GDM1 (cell line): ENCODE measurements around the gene PNLIP.

Source experiments
- DNase-seq: peaks from one replicate; lab custom pipeline; 2025; lab: John Stamatoyannopoulos, UW

Gene PNLIP

GRCh38 chr10:116574797-116575196 is 29.1 kb downstream of the PNLIP start:
- DNase-seq, result no peak

GRCh38 chr10:116587878-116588591 is 42.3 kb downstream of the PNLIP start:
- DNase-seq, result no peak

GRCh38 chr10:116588995-116589394 is 43.3 kb downstream of the PNLIP start:
- DNase-seq, result no peak

GRCh38 chr10:116589926-116590325 is 44.2 kb downstream of the PNLIP start:
- no peak for DNase-seq

GRCh38 chr10:116590590-116591444 is 45.1 kb downstream of the PNLIP start, which contains the start of gene PNLIPRP1:
Gene PNLIPRP1, plus strand, starts transcription at chr10:116590959. Its CDS starts 171 bp downstream, at chr10:116591130.
- no peak for DNase-seq

- DNase-seq, result no peak
Observed at GRCh38 chr10:116593139-116593740, 47.5 kb downstream of the PNLIP start.

GRCh38 chr10:116594525-116595035 is 48.8 kb downstream of the PNLIP start:
- no peak for DNase-seq

- no peak for DNase-seq
Observed at GRCh38 chr10:116596062-116596461, 50.3 kb downstream of the PNLIP start.

GRCh38 chr10:116597543-116597942 is 51.8 kb downstream of the PNLIP start:
- no peak for DNase-seq

- no peak for DNase-seq
Observed at GRCh38 chr10:116598329-116598728, 52.6 kb downstream of the PNLIP start.

GRCh38 chr10:116599991-116600390 is 54.3 kb downstream of the PNLIP start:
- no peak for DNase-seq

GRCh38 chr10:116602648-116603400 is 57.1 kb downstream of the PNLIP start:
- no peak for DNase-seq

GRCh38 chr10:116606061-116606483 is 60.3 kb downstream of the PNLIP start:
- no peak for DNase-seq

GRCh38 chr10:116607336-116607735 is 61.6 kb downstream of the PNLIP start:
- no peak for DNase-seq

GRCh38 chr10:116608686-116609594 is 63.2 kb downstream of the PNLIP start:
- DNase-seq, result no peak

- DNase-seq, result no peak
Observed at GRCh38 chr10:116610443-116611152, 64.9 kb downstream of the PNLIP start.

- no peak for DNase-seq
Observed at GRCh38 chr10:116611153-116611545, 65.4 kb downstream of the PNLIP start.

- DNase-seq, result no peak
Observed at GRCh38 chr10:116612107-116612769, 66.5 kb downstream of the PNLIP start.

GRCh38 chr10:116613471-116613870 is 67.7 kb downstream of the PNLIP start:
- DNase-seq, result no peak
